T1000 (cell line): ENCODE measurements around the gene ZNF775.

Experiments
- DNase-seq: peaks from one replicate; lab custom pipeline; 2025; ENCODE audit warnings: mixed read lengths; lab: John Stamatoyannopoulos, UW

The ZNF775 gene

GRCh38 chr7:150412518-150413488 lies 33.7 kb downstream of the ZNF775 start:
- DNase-seq: no peak

DNA sequence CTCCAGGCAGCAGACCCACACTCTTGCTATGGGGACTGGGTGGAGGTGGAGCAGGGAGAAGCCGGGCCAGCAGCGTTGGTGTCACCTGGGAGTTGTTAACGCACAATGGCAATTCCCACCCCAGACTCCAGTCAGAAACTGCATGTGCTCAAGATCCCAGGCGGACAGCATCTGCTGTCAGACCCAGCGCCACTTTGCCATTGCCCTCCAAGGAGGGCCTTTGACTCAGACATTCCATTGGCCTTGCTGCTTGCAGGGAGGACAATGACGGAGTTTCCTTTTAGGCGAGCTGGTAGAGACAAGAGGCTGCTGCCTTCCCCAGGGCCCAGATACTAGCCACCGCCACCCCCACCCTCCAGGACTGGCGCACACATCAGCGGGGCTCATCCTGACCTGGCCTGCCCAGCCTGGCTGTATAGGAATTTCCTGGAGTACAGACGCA lies 34.5 kb downstream of the ZNF775 start:
- no peak for DNase-seq

DNA sequence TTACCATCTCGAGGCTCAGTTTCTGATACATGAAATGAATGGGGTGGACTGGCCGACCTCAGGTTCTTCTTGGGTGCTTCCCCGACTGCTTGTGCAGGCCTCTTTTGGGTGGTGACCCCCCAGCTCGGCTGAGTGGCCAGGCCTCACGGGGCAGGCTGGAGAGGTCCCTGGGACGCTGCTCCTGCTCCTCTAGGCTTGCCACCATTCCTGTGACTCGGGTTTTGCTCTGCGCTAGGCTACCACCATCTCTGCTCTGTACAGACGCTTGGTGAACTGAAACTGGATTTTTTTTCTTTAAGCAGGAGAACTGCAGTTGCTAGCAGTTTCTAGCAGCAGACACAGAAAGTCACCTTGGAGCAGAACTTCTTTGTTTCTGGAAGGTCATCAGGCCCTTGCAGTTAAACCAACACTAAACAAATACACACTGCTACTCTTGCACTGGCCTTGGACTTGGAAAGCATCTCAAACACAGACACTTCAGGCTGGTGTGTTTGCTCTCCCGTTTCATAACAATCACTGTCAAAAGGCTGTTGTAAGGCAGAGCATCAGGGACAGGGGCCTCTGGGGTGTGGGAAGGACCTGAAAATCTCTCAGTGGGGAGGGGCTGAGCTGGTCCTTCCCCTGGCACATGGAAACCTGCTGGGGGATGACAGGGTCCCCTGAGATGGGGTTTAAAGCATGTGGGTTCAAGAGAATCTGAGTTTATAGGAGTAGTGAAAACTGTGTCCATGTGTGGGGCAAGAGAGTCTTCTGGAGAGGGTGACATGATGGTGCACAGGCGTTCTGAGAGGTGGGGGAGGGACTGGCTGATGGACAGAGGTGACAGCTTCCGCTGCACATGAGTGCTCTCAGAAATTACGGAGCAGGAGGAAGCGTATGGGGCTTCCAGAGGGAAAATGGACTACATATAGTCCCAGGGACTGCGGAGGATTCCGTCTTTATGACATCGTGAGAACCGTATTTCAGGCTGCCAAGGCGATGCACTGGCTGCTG lies 36.3 kb downstream of the ZNF775 start:
- DNase-seq: no peak

GRCh38 chr7:150417239-150417638 lies 38.1 kb downstream of the ZNF775 start:
- no peak for DNase-seq

GRCh38 chr7:150417863-150418262 lies 38.7 kb downstream of the ZNF775 start:
- DNase-seq: no peak

DNA sequence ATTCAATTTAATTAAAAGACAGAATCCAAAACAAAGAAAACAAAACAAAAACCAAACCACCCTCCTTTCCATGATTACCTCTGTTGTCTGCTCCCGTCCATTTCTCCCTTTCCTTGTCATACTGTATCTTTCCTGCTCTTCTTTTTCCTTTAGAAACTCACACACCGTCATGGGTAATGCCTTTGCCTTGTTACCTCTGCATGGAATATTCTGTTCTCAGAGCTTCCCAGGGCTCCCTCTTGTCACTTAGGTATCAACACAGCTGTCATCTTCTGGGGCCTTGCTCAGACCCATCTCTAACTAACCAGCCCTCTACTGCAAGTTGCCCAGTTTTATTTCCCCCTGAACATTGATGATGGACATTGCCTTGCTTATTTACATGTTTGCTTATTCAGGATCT lies 41.1 kb downstream of the ZNF775 start:
- DNase-seq: no peak

DNA sequence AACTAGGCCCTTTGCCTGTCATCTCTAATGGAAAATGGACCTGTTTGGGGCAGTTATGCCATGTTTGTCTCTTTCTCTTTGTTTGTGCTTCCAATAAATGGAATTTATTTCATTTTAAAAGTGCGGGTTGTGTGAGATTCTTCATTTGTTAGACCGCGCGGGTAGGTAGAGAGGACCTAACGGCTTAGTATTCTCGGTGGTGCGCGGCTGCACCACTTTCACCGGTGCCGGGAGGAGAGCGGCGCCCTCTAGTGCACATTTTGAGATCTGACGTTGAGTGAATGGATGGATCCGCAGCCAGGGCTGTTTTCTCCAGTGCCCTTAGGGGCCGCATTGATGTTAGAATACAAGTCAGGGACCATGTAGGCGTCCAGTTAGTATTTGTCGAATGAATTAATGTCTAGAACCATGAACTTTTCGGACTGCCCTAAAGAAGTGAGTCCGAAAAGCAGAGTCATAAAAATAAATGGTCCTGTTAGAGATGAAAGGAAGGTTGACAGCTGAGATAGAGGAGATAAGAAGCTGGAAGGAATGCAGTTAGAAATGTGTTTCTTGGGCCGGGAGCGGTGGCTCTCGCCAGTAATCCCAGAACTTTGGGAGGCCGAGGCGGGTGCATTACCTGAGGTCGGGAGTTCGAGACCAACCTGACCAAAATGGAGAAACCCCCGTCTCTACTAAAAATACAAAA lies 42.0 kb downstream of the ZNF775 start:
- peak; percentile 32 for DNase-seq

DNA sequence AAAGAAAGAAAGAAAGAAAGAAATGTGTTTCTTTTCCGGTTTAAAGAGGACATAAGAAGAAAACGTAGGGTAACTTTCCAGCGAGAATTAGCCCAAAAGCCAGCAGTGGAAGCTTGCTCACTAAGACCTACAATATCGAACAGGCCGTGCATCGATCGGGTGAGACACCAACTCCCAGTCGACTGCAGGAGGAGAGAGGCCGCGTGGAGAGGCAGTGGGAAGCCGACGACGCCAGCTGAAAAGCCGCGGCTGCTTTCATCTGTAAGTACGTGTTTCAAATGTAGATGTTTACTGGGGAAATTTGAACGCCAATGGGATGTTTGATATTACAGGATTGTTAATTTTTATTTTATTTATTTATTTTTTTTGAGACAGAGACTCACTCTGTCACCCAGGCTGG lies 42.7 kb downstream of the ZNF775 start:
- DNase-seq: no peak

DNA sequence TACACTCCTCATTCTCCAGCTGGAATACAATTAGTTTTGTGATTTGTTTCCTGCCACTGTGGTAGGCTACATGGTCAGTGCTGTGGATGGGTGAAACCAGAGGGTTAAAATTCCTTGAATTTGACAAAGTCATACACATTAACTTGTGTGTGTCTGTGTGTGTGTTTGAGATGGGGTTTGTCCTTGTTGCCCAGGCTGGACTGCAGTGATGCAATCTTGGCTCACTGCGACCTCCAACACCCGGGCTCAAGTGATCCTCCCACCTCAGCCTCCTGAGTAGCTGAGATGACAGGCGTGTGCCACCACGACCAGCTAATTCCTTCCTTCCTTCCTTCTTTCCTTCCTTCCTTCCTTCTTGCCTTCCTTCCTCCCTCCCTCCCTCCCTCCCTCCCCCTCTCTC lies 46.5 kb downstream of the ZNF775 start:
- DNase-seq: no peak

- DNase-seq: no peak
These were observed 49.7 kb downstream of the ZNF775 start for GRCh38 chr7:150428671-150429451.

- no peak for DNase-seq
These were observed 50.6 kb downstream of the ZNF775 start for GRCh38 chr7:150429699-150430098.

DNA sequence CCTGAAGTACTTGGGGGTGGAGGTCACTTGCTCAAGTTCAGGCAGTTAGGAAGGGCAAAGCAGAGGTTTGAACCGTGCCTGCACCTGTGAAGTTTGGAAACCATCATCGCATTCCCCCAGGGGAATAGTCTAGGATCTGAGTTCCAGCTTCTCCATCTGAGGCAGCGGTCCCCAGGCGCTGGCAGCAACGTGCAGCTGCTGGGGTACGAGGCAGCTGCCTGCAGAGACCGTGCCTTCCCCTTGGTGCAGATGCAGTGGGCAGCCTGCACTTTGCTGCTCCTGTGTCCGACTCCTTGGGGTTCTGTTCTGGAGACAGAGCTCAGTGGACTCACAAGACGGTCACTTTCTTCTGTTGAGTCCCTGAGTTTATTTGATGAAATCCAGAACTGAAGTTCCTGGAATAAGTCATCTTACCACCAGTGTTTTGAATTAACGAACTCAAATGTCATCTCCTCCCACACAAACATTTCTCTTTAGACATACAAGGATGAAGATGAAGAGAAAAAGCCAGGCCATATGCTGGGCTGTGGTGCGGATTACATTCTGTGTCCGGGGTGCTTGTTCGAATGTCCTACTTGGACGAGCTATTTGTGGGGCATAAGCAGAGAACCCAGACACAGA lies 51.4 kb downstream of the ZNF775 start:
- DNase-seq: no peak

GRCh38 chr7:150431839-150432658 lies 52.9 kb downstream of the ZNF775 start:
- DNase-seq: no peak

- no peak for DNase-seq
These were observed 54.1 kb downstream of the ZNF775 start for GRCh38 chr7:150432915-150433892.

- no peak for DNase-seq
These were observed 55.1 kb downstream of the ZNF775 start for GRCh38 chr7:150434240-150434639.

DNA sequence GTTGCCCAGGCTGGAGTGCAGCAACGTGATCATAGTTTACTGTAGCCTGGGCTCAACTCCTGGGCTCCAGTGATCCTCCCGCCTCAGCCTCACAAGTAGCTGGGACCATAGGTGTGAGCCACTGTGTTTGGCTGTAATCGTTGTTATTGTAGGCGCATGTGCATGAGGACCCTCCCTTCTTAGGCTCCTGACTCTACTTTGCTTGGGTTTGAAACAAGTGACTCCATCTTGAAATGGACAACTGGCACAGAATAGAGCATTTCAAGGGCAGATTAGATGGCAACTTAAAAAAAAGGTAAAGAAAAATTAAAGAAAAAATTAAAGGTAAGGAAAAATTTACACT lies 55.9 kb downstream of the ZNF775 start:
- no peak for DNase-seq

GRCh38 chr7:150435390-150436073 lies 56.4 kb downstream of the ZNF775 start:
- DNase-seq: no peak

- no peak for DNase-seq
These were observed 60.8 kb downstream of the ZNF775 start for GRCh38 chr7:150439967-150440366.
